Trophoblast cell (in vitro differentiated cells and primary cell): ENCODE data around the gene NRXN3.

ENCODE experiments used
- DNase-seq, 2 donors: peaks; one replicate each; pipeline ENCODE4 v3.0.0-alpha.2; 2016
- H2AFZ ChIP-seq: 2 replicates; pipeline ENCODE4 v1.6.1; 2013; ENCODE audit warnings: low read length, moderate library complexity, mild to moderate bottlenecking; ENCODE audit not compliant: insufficient read depth, poor library complexity
- H2AK5ac ChIP-seq: 2 replicates; pipeline ENCODE4 v1.6.1; 2013; ENCODE audit warnings: mild to moderate bottlenecking, low read length
- H2BK120ac ChIP-seq: 2 replicates; pipeline ENCODE4 v1.6.1; 2013; ENCODE audit warnings: low read length, mild to moderate bottlenecking, moderate library complexity; ENCODE audit not compliant: insufficient read depth, poor library complexity
- H2BK12ac ChIP-seq: 2 replicates; pipeline ENCODE4 v1.6.1; 2013; ENCODE audit warnings: mild to moderate bottlenecking, low read length, moderate library complexity
- H2BK5ac ChIP-seq: 2 replicates; pipeline ENCODE4 v1.6.1; 2013; ENCODE audit warnings: low read length, low read depth, moderate library complexity, mild to moderate bottlenecking; ENCODE audit not compliant: poor library complexity
- H3K14ac ChIP-seq: 2 replicates; pipeline ENCODE4 v1.6.1; 2013; ENCODE audit warnings: mild to moderate bottlenecking, low read length
- H3K18ac ChIP-seq: 2 replicates; pipeline ENCODE4 v1.6.1; 2013; ENCODE audit warnings: mild to moderate bottlenecking, low read length
- H3K23ac ChIP-seq: 2 replicates; pipeline ENCODE4 v1.6.1; 2013; ENCODE audit warnings: low read length
- H3K27ac ChIP-seq: 2 replicates; pipeline ENCODE4 v1.5.1; 2013; ENCODE audit warnings: low read depth, mild to moderate bottlenecking, inconsistent platforms, low read length, moderate library complexity
- H3K27me3 ChIP-seq: 2 replicates; pipeline ENCODE4 v1.6.1; 2013; ENCODE audit warnings: inconsistent platforms, mild to moderate bottlenecking, low read length, moderate library complexity; ENCODE audit not compliant: insufficient read depth
- H3K36me3 ChIP-seq, 2 experiments: 1 replicate in 1 of 2; 2 replicates in 1 of 2; pipeline ENCODE4 v1.6.1; 2013; ENCODE audit warnings: low read length in 2 of 2, mild to moderate bottlenecking in 2 of 2, moderate library complexity in 1 of 2; ENCODE audit not compliant: insufficient read depth in 2 of 2, control insufficient read depth in 1 of 2
- H3K4ac ChIP-seq: 2 replicates; pipeline ENCODE4 v1.6.1; 2013; ENCODE audit warnings: low read depth, mild to moderate bottlenecking, low read length, moderate library complexity
- H3K4me1 ChIP-seq, 2 experiments: 1 replicate in 1 of 2; 2 replicates in 1 of 2; pipeline ENCODE4 v1.6.1; 2013; ENCODE audit warnings: low read length in 2 of 2, mild to moderate bottlenecking in 2 of 2, moderate library complexity in 1 of 2; ENCODE audit not compliant: insufficient read depth in 2 of 2, control insufficient read depth in 1 of 2
- H3K4me2 ChIP-seq: 2 replicates; pipeline ENCODE4 v1.6.1; 2013; ENCODE audit warnings: inconsistent platforms, mild to moderate bottlenecking, low read length, moderate library complexity
- H3K4me3 ChIP-seq: 2 replicates; pipeline ENCODE4 v1.5.1; 2013; ENCODE audit warnings: mild to moderate bottlenecking, low read depth, low read length, inconsistent platforms
- H3K79me1 ChIP-seq: one replicate; pipeline ENCODE4 v1.6.1; 2013; ENCODE audit warnings: low read length
- H3K79me2 ChIP-seq: 2 replicates; pipeline ENCODE4 v1.6.1; 2013; ENCODE audit warnings: low read length, mild to moderate bottlenecking; ENCODE audit not compliant: control insufficient read depth, insufficient read depth, poor library complexity
- H3K9ac ChIP-seq: 2 replicates; pipeline ENCODE4 v1.6.1; 2013; ENCODE audit warnings: mild to moderate bottlenecking, low read length
- H3K9me3 ChIP-seq: 2 replicates; pipeline ENCODE4 v1.6.1; 2013; ENCODE audit warnings: low read depth, mild to moderate bottlenecking, control low read depth, inconsistent platforms, low read length; ENCODE audit not compliant: insufficient read depth
- H4K12ac ChIP-seq: 2 replicates; pipeline ENCODE4 v1.6.1; 2013; ENCODE audit warnings: low read depth, mild to moderate bottlenecking, low read length, moderate library complexity
- H4K8ac ChIP-seq: 2 replicates; pipeline ENCODE4 v1.6.1; 2013; ENCODE audit warnings: low read depth, mild to moderate bottlenecking, low read length, moderate library complexity
- H4K91ac ChIP-seq: one replicate; pipeline ENCODE4 v1.6.1; 2013; ENCODE audit warnings: low read depth, mild to moderate bottlenecking, low read length, moderate library complexity
- WGBS: extraction: QIAGEN DNeasy Blood & Tissue Kit; methylation state at CpG from one replicate; pipeline ENCODE4 v1.1.7; 2013; ENCODE audit warnings: missing lambda C conversion rate; ENCODE audit not compliant: insufficient read length, insufficient coverage; ENCODE audit errors: extremely low coverage; 5-methylcytosine and 5-hydroxymethylcytosine counted together

Gene NRXN3

GRCh38 chr14:79080040-79080439, 909.9 kb downstream of the NRXN3 start:
- H3K4me3 ChIP-seq, result no peak overlapping the region
- no peak overlapping the region for H4K12ac ChIP-seq
- H3K9me3 ChIP-seq, result no peaks in the 10 kb centered on the region
- H3K4me2 ChIP-seq, result no peak overlapping the region
- H3K79me1 ChIP-seq, result no peaks in the 10 kb centered on the region
- no peaks in the 10 kb centered on the region for H3K79me2 ChIP-seq
- no peak overlapping the region for H2AFZ ChIP-seq
- no peak overlapping the region for H3K4ac ChIP-seq
- H3K27ac ChIP-seq, result no peak overlapping the region
- no peak overlapping the region for H3K14ac ChIP-seq
- no peaks in the 10 kb centered on the region for H3K27me3 ChIP-seq
- H3K23ac ChIP-seq, result no peak overlapping the region
- no peak overlapping the region for H2AK5ac ChIP-seq
- WGBS, result no CpG with 5 or more reads among the region's 1 CpG
- no peak overlapping the region for H3K18ac ChIP-seq
- H3K9ac ChIP-seq, result no peak overlapping the region
- no peak overlapping the region for H2BK120ac ChIP-seq
- no peak overlapping the region for H2BK12ac ChIP-seq
- no peak overlapping the region for H4K91ac ChIP-seq
- no peaks in the 10 kb centered on the region for H3K4me1 ChIP-seq
- H3K36me3 ChIP-seq, result no peaks in the 10 kb centered on the region
- no peak overlapping the region for H2BK5ac ChIP-seq
- H4K8ac ChIP-seq, result no peak overlapping the region
- no peak for DNase-seq

GRCh38 chr14:79082883-79083282, 912.7 kb downstream of the NRXN3 start:
- Histone ChIP-seq H2BK12ac (no peak overlapping the region), H3K23ac (no peak overlapping the region), H3K18ac (no peak overlapping the region), H3K36me3 (no peaks in the 10 kb centered on the region), H4K12ac (no peak overlapping the region), H3K4me2 (no peak overlapping the region), H2BK5ac (no peak overlapping the region), H3K27me3 (no peaks in the 10 kb centered on the region), H4K91ac (no peak overlapping the region), H3K14ac (no peak overlapping the region), H3K79me1 (no peaks in the 10 kb centered on the region), H4K8ac (no peak overlapping the region), H3K4me3 (no peak overlapping the region), H3K27ac (no peak overlapping the region), H2AK5ac (no peak overlapping the region), H3K4me1 (no peaks in the 10 kb centered on the region), H3K9me3 (no peaks in the 10 kb centered on the region), H3K4ac (no peak overlapping the region), H3K79me2 (no peaks in the 10 kb centered on the region), H2AFZ (no peak overlapping the region), H3K9ac (no peak overlapping the region), H2BK120ac (no peak overlapping the region)
- no CpG with 5 or more reads among the region's 2 CpGs for WGBS
- DNase-seq, result no peak

- H3K79me2 ChIP-seq, result no peaks in the 10 kb centered on the region
- no peak overlapping the region for H3K4me2 ChIP-seq
- H3K27ac ChIP-seq, result no peak overlapping the region
- H3K79me1 ChIP-seq, result no peaks in the 10 kb centered on the region
- H3K4me3 ChIP-seq, result no peak overlapping the region
- H4K8ac ChIP-seq, result no peak overlapping the region
- no peak overlapping the region for H3K18ac ChIP-seq
- H2BK120ac ChIP-seq, result no peak overlapping the region
- no CpG with 5 or more reads among the region's 4 CpGs for WGBS
- H3K4ac ChIP-seq, result no peak overlapping the region
- H3K9me3 ChIP-seq, result no peaks in the 10 kb centered on the region
- H3K23ac ChIP-seq, result no peak overlapping the region
- H2AFZ ChIP-seq, result no peak overlapping the region
- H2AK5ac ChIP-seq, result no peak overlapping the region
- H4K12ac ChIP-seq, result no peak overlapping the region
- H3K4me1 ChIP-seq, result no peaks in the 10 kb centered on the region
- no peak overlapping the region for H2BK5ac ChIP-seq
- DNase-seq, result no peak
- H3K27me3 ChIP-seq, result no peaks in the 10 kb centered on the region
- H3K9ac ChIP-seq, result no peak overlapping the region
- H2BK12ac ChIP-seq, result no peak overlapping the region
- no peak overlapping the region for H4K91ac ChIP-seq
- no peak overlapping the region for H3K14ac ChIP-seq
- H3K36me3 ChIP-seq, result no peaks in the 10 kb centered on the region
Measured at GRCh38 chr14:79083356-79083755, 913.2 kb downstream of the NRXN3 start.

DNA sequence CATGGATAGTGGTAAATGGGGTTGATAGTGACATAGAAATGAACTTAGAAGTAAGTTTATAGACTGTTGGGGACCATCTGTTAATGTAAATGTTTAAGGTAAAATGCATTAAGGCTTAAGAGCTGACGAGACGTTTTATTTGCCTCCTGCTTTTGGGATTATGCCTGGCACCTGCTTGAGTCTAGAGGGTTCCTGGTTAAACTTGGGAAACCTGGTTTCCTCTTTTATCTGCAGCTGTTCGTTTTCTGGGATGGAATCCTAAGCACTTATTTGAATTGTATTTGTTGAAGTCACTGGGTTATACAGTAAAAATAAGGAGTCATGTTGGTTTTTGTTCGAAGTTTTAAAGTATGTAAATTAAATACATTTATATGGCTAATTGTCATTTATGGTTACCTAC, 914.7 kb downstream of the NRXN3 start:
- no peak overlapping the region for H4K12ac ChIP-seq
- DNase-seq, result no peak
- H3K4me1 ChIP-seq, result no peaks in the 10 kb centered on the region
- H2AK5ac ChIP-seq, result no peak overlapping the region
- no peak overlapping the region for H3K23ac ChIP-seq
- H3K4me2 ChIP-seq, result no peak overlapping the region
- WGBS, result 100% methylated on average over 1 of the region's 4 CpGs
- no peak overlapping the region for H2BK12ac ChIP-seq
- no peak overlapping the region for H2AFZ ChIP-seq
- H3K79me1 ChIP-seq, result no peaks in the 10 kb centered on the region
- H3K4ac ChIP-seq, result no peak overlapping the region
- H3K14ac ChIP-seq, result no peak overlapping the region
- H2BK120ac ChIP-seq, result no peak overlapping the region
- no peak overlapping the region for H3K18ac ChIP-seq
- H3K9ac ChIP-seq, result no peak overlapping the region
- H3K4me3 ChIP-seq, result no peak overlapping the region
- no peak overlapping the region for H4K8ac ChIP-seq
- no peaks in the 10 kb centered on the region for H3K36me3 ChIP-seq
- no peaks in the 10 kb centered on the region for H3K79me2 ChIP-seq
- no peaks in the 10 kb centered on the region for H3K27me3 ChIP-seq
- H3K9me3 ChIP-seq, result no peaks in the 10 kb centered on the region
- H3K27ac ChIP-seq, result no peak overlapping the region
- H4K91ac ChIP-seq, result no peak overlapping the region
- H2BK5ac ChIP-seq, result no peak overlapping the region
